ENCODE data around the gene NAALADL2.

DNA sequence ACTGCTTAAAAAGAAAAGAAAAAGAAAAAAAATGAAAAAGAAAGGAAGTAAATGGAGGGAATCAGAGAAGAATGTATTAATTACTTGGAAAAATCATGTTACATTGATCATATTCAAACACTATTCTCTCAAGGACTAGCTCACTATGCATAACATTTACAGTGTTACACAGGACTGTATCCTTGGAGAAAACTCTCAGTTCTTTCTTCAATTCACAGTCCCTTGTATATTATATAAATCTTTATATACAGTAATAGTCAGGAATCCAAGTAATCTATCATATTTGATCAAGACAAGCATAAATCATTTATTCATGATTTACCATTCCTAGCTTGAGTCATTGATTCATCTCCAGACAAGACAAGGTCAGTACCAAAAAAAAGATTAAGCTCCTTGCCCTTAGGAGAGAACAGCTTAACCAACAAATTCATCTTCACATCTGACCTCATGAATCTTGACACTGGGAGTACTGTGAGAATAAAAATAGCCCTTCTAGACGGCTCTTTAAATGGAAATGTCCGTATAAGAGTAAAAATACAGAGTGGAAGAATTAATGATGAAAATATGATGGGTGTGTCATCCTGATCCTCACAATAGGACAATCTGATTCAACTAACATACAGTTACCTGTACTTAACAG lies 980.4 kb downstream of the NAALADL2 start:
- TF ChIP-seq, protein P1, sequence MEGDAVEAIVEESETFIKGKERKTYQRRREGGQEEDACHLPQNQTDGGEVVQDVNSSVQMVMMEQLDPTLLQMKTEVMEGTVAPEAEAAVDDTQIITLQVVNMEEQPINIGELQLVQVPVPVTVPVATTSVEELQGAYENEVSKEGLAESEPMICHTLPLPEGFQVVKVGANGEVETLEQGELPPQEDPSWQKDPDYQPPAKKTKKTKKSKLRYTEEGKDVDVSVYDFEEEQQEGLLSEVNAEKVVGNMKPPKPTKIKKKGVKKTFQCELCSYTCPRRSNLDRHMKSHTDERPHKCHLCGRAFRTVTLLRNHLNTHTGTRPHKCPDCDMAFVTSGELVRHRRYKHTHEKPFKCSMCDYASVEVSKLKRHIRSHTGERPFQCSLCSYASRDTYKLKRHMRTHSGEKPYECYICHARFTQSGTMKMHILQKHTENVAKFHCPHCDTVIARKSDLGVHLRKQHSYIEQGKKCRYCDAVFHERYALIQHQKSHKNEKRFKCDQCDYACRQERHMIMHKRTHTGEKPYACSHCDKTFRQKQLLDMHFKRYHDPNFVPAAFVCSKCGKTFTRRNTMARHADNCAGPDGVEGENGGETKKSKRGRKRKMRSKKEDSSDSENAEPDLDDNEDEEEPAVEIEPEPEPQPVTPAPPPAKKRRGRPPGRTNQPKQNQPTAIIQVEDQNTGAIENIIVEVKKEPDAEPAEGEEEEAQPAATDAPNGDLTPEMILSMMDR (IDR thresholded peaks at IDR 0.05), result no peak
- no peak for TF ChIP-seq POLR2A (IDR thresholded peaks at IDR 0.05)
